ENCODE data around the gene NUDT3.
"Not testable (repeated sequence)": the region's sequence is repeated elsewhere in the genome, so short reads cannot be mapped to it uniquely, and the experiment has no call there.

NUDT3 gene

DNA sequence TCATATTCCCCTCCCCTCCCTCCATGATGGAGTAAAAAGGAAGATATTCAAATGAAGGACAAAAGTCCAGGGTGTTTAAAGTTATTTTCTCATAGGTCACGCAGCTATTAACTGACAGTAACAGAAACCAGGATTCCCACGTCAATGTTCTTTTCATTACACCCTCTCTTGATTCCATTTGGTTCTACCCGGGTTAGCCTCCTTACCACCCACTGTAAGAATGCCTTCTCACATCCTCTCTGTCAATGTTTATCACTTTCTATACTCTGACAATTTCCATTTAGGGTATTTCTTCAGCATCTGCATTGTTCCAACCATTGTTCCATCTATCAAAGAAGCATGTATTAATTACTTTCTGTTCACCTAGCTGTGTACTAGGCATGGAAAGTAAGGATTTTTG is 52.1 kb downstream of the NUDT3 start:
- no peak for DNase-seq

DNA sequence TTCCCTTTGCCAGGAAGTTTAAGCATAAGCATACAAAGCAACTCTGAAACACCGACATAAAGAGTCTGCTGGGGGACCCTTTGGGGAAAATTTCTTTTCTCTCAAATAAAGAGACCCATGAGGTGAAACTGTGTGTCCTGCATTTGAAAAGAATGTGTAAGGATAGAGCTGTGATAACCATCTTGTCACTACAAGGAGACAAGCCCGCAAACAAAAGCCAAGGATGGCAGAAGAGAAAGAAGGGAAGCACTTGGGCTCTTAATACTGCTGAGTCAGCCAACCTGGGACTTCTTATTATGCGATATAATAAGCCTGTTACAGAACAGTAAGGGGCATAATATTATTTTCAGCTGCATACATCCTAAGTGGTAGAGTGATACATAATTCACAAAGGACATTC is 52.5 kb downstream of the NUDT3 start:
- DNase-seq, result no peak

- DNase-seq, result no peak
Measured at GRCh38 chr6:34339432-34339831, 53.0 kb downstream of the NUDT3 start.

DNA sequence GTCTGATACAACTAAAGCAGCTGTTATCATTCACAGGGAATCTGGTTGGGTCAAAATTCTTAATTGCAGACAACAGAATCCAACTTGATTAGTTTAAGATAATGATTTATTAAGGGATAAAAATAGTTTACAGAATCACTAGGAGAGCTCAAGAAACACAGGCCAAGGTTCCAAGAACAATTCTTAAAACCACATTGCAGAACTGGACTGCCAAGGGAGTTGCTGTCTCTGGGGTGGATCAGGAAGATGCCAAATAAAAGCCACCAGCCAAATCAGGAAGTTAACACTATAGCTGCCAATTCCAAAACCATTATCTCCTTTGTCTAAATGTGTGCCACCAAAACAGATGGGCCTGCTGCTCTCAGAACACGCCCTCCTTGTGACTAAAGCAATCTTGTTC is 53.7 kb downstream of the NUDT3 start:
- DNase-seq, result no peak

GRCh38 chr6:34338377-34338776 is 54.1 kb downstream of the NUDT3 start:
- no peak for DNase-seq

DNA sequence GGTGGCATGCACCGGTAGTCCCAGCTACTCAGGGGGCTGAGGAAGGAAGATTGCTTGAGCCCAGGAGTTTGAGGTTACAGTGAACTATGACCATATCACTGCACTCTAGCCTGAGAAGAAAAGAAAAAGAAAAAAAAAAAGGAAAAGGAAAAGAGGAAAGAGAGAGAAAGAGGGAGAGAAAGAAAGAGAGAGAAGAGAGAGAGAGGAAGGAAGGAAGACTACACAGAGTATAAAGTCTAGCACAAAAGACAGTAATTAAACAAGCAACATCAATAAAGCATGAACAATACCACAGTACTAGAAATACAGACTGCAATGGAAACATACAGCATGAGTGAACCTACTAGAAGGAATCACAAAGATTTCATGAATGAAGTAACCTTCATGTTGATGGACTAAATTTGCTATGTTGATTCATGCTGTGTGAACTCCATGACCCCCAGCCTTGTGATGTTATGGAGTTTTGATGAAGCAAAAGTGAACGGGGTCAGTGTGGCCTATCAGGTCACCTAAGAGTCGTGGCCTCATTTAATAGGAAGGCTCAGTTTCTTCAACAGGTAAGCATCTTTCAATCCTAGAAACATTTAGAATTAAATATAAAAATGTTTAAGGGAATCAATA is 57.6 kb downstream of the NUDT3 start:
- no peak for DNase-seq

- DNase-seq, result peak; percentile 14
Measured at GRCh38 chr6:34333858-34334257, 58.6 kb downstream of the NUDT3 start.

GRCh38 chr6:34332251-34333198 is 59.9 kb downstream of the NUDT3 start:
- no peak for DNase-seq

GRCh38 chr6:34331371-34332050 is 61.0 kb downstream of the NUDT3 start:
- DNase-seq, result no peak

DNA sequence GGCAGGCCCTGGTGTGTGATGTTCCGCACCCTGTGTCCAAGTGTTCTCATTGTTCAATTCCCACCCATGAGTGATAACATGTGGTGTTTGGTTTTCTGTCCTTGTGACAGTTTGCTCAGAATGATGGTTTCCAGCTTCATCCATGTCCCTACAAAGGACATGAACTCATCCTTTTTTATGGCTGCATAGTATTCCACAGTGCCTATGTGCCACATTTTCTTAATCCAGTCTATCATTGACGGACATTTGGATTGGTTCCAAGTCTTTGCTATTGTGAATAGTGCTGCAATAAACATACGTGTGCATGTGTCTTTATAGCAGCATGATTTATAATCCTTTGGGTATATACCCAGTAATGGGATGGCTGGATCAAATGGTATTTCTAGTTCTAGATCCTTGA is 62.7 kb downstream of the NUDT3 start:
- DNase-seq, result not testable (repeated sequence)

- no peak for DNase-seq
Measured at GRCh38 chr6:34328969-34329368, 63.5 kb downstream of the NUDT3 start.

GRCh38 chr6:34327313-34328205 is 64.9 kb downstream of the NUDT3 start:
- DNase-seq, result not testable (repeated sequence)

GRCh38 chr6:34325633-34326032 is 66.8 kb downstream of the NUDT3 start:
- no peak for DNase-seq

GRCh38 chr6:34324738-34325444 is 67.6 kb downstream of the NUDT3 start:
- DNase-seq, result no peak

DNA sequence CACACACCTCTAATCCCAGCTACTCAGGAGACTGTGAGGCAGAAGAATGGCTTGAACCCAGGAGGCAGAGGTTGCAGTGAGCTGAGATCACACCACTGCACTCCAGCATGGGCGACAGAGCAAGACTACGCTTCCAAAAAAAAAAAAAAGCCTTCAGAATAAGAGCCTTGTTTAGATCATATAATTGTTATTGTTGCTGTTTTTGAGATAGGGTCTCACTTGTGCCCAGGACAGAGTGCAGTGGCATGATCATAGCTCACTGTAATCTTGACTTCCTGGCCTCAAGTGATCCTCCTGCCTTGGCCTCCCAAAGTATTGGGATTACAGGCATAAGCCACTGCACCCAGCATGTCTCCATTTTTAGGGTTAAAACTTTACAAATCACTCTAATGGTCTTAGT is 68.2 kb downstream of the NUDT3 start:
- DNase-seq, result not testable (repeated sequence)

GRCh38 chr6:34323300-34323699 is 69.2 kb downstream of the NUDT3 start:
- no peak for DNase-seq

DNA sequence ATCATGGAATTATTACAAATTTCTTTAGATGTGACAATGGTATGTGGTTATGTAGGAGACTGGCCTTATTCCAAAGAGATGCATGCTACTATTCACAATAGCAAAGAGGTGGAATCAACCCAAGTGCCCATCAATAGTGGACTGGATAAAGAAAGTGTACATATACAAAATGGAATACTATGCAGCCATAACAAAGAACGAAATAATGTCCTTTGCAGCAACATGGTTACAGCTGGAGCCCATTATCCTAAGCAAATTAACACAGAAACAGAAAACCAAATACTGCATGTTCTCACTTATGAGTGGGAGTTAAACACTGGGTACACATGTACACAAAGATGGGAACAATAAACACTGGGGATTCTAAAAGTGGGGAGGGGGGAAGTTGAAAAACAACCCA is 69.7 kb downstream of the NUDT3 start:
- no peak for DNase-seq

- DNase-seq, result no peak
Measured at GRCh38 chr6:34321821-34322220, 70.6 kb downstream of the NUDT3 start.

GRCh38 chr6:34319471-34319885 is 73.0 kb downstream of the NUDT3 start:
- DNase-seq, result no peak

- DNase-seq, result no peak
Measured at GRCh38 chr6:34318499-34319470, 73.7 kb downstream of the NUDT3 start.

All from NCI-H774 (cell line).